Measurements from ENCODE around the gene CNTNAP2. TPM values are rescaled to one million over a fixed set of nuclear protein-coding genes. Genes with fewer than 3 reads are reported as not detected.

Gene CNTNAP2
- total RNA-seq, 1 experiment from 2014 or later = 42.5 TPM

- no peaks in the 10 kb centered on the region for H3K36me3 ChIP-seq (ENCODE audit: control insufficient read depth, insufficient read depth, low read length)
- ChIA-PET CTCF (no interaction called here), POLR2A (no interaction called here)
- Mint-ChIP-seq H3K27ac (ENCODE audit: unreplicated experiment) (no peak overlapping the region), H3K4me1 (ENCODE audit: low read depth, unreplicated experiment) (no peaks in the 10 kb centered on the region), H3K27me3 (ENCODE audit: insufficient read depth, unreplicated experiment) (no peaks in the 10 kb centered on the region), H3K4me3 (ENCODE audit: unreplicated experiment) (no peak overlapping the region), H3K36me3 (ENCODE audit: insufficient read depth, unreplicated experiment) (no peaks in the 10 kb centered on the region), H3K9me3 (ENCODE audit: unreplicated experiment) (no peaks in the 10 kb centered on the region)
- H3K4me3 ChIP-seq (ENCODE audit: low read depth, low read length) = no peak overlapping the region
- no TSS peak for BruUV-seq (replicated peaks)
- no peak for TF ChIP-seq CTCF (IDR thresholded peaks at IDR 0.05; ENCODE audit: insufficient read depth in 1 of 2, low read depth in 1 of 2, low read length in 1 of 2, severe bottlenecking in 1 of 2, unreplicated experiment in 1 of 2)
- no peak for DNase-seq
- no peaks in the 10 kb centered on the region for H3K27me3 ChIP-seq (replicated peaks; ENCODE audit: control insufficient read depth, insufficient read depth, low read length)
- H3K4me1 ChIP-seq = no peaks in the 10 kb centered on the region
- intact Hi-C loops (cut with micrococcal nuclease; ENCODE audit: unreplicated experiment) = no loop called here
- H3K9me3 ChIP-seq = no peaks in the 10 kb centered on the region
Measured at GRCh38 chr7:146645383-146645976, 528.9 kb downstream of the CNTNAP2 start.

GRCh38 chr7:146647445-146647844, 530.8 kb downstream of the CNTNAP2 start:
- Histone ChIP-seq H3K4me1 (no peaks in the 10 kb centered on the region), H3K36me3 (ENCODE audit: control insufficient read depth, insufficient read depth, low read length) (no peaks in the 10 kb centered on the region), H3K27me3 (replicated peaks; ENCODE audit: control insufficient read depth, insufficient read depth, low read length) (no peaks in the 10 kb centered on the region), H3K4me3 (ENCODE audit: low read depth, low read length) (no peak overlapping the region), H3K9me3 (no peaks in the 10 kb centered on the region)
- no peaks in the 10 kb centered on the region for H3K36me3 Mint-ChIP-seq (ENCODE audit: insufficient read depth, unreplicated experiment)
- no TSS peak for BruUV-seq (replicated peaks)
- intact Hi-C loops (cut with micrococcal nuclease; ENCODE audit: unreplicated experiment) = no loop called here
- no peak overlapping the region for H3K4me3 Mint-ChIP-seq (ENCODE audit: unreplicated experiment)
- H3K27me3 Mint-ChIP-seq (ENCODE audit: insufficient read depth, unreplicated experiment) = no peaks in the 10 kb centered on the region
- no peak for DNase-seq
- POLR2A ChIA-PET = no interaction called here
- no peaks in the 10 kb centered on the region for H3K9me3 Mint-ChIP-seq (ENCODE audit: unreplicated experiment)
- CTCF ChIA-PET = no interaction called here
- TF ChIP-seq CTCF (IDR thresholded peaks at IDR 0.05; ENCODE audit: insufficient read depth in 1 of 2, low read depth in 1 of 2, low read length in 1 of 2, severe bottlenecking in 1 of 2, unreplicated experiment in 1 of 2) = no peak
- no peaks in the 10 kb centered on the region for H3K4me1 Mint-ChIP-seq (ENCODE audit: low read depth, unreplicated experiment)
- H3K27ac Mint-ChIP-seq (ENCODE audit: unreplicated experiment) = no peak overlapping the region

GRCh38 chr7:146652176-146652575, 535.6 kb downstream of the CNTNAP2 start:
- no peak for TF ChIP-seq CTCF (IDR thresholded peaks at IDR 0.05; ENCODE audit: insufficient read depth in 1 of 2, low read depth in 1 of 2, low read length in 1 of 2, severe bottlenecking in 1 of 2, unreplicated experiment in 1 of 2)
- H3K9me3 Mint-ChIP-seq (ENCODE audit: unreplicated experiment) = no peaks in the 10 kb centered on the region
- no peak for DNase-seq
- H3K4me1 ChIP-seq = 0 out of 2 replicates have a peak, but pooled peaks cover 8% of the 10 kb centered on the region
- BruUV-seq (replicated peaks) = no TSS peak
- no peak overlapping the region for H3K4me3 Mint-ChIP-seq (ENCODE audit: unreplicated experiment)
- H3K9me3 ChIP-seq = no peaks in the 10 kb centered on the region
- ChIA-PET CTCF (no interaction called here), POLR2A (no interaction called here)
- no peaks in the 10 kb centered on the region for H3K36me3 Mint-ChIP-seq (ENCODE audit: insufficient read depth, unreplicated experiment)
- no peaks in the 10 kb centered on the region for H3K27me3 ChIP-seq (replicated peaks; ENCODE audit: control insufficient read depth, insufficient read depth, low read length)
- no peak overlapping the region for H3K4me3 ChIP-seq (ENCODE audit: low read depth, low read length)
- intact Hi-C loops (cut with micrococcal nuclease; ENCODE audit: unreplicated experiment) = no loop called here
- H3K27ac Mint-ChIP-seq (ENCODE audit: unreplicated experiment) = no peak overlapping the region
- peaks cover 6% of the 10 kb centered on the region for H3K4me1 Mint-ChIP-seq (ENCODE audit: low read depth, unreplicated experiment)
- no peaks in the 10 kb centered on the region for H3K27me3 Mint-ChIP-seq (ENCODE audit: insufficient read depth, unreplicated experiment)
- H3K36me3 ChIP-seq (ENCODE audit: control insufficient read depth, insufficient read depth, low read length) = no peaks in the 10 kb centered on the region

Data from Caco-2 (cell line).